ENCODE results near the gene LTB4R.
"Not testable (repeated sequence)": the region's sequence is repeated elsewhere in the genome, so short reads cannot be mapped to it uniquely, and the experiment has no call there.

LTB4R gene

GRCh38 chr14:24347134-24347533 lies 35.8 kb downstream of the LTB4R start:
- DNase-seq (ENCODE audit: low read depth): no peak

GRCh38 chr14:24348186-24348585 lies 36.9 kb downstream of the LTB4R start:
- no peak for DNase-seq (ENCODE audit: low read depth)

- no peak for DNase-seq (ENCODE audit: low read depth)
Observed at GRCh38 chr14:24349742-24350141, 38.4 kb downstream of the LTB4R start.

- no peak for DNase-seq (ENCODE audit: low read depth)
Observed at GRCh38 chr14:24351517-24351916, 40.2 kb downstream of the LTB4R start.

GRCh38 chr14:24353559-24354481 lies 42.5 kb downstream of the LTB4R start:
- no peak for DNase-seq (ENCODE audit: low read depth)

- not testable (repeated sequence) for DNase-seq (ENCODE audit: low read depth)
Observed at GRCh38 chr14:24354482-24354825, 43.2 kb downstream of the LTB4R start.

- no peak for DNase-seq (ENCODE audit: low read depth)
Observed at GRCh38 chr14:24355009-24355408, 43.7 kb downstream of the LTB4R start.

- DNase-seq (ENCODE audit: low read depth): no peak
Observed at GRCh38 chr14:24356208-24356607, 44.9 kb downstream of the LTB4R start.

GRCh38 chr14:24360281-24360680 lies 49.0 kb downstream of the LTB4R start:
- DNase-seq (ENCODE audit: low read depth): no peak

- no peak for DNase-seq (ENCODE audit: low read depth)
Observed at GRCh38 chr14:24361326-24361725, 50.0 kb downstream of the LTB4R start.

- no peak for DNase-seq (ENCODE audit: low read depth)
Observed at GRCh38 chr14:24362241-24362960, 51.1 kb downstream of the LTB4R start.

GRCh38 chr14:24363401-24363800 lies 52.1 kb downstream of the LTB4R start:
- no peak for DNase-seq (ENCODE audit: low read depth)

- DNase-seq (ENCODE audit: low read depth): no peak
Observed at GRCh38 chr14:24364841-24365240, 53.5 kb downstream of the LTB4R start.

GRCh38 chr14:24365600-24366412 lies 54.5 kb downstream of the LTB4R start:
- no peak for DNase-seq (ENCODE audit: low read depth)

GRCh38 chr14:24366413-24366720 lies 55.1 kb downstream of the LTB4R start:
- DNase-seq (ENCODE audit: low read depth): no peak

- DNase-seq (ENCODE audit: low read depth): no peak
Observed at GRCh38 chr14:24366721-24367513, 55.6 kb downstream of the LTB4R start.

All from CMK (cell line).